HG03342 (cell line): ENCODE results near the gene FPR2.
"Not testable (repeated sequence)": the region's sequence is repeated elsewhere in the genome, so short reads cannot be mapped to it uniquely, and the experiment has no call there.

ENCODE experiments used
- ATAC-seq: cut with Tn5 transposase; IDR thresholded peaks from one replicate; pipeline ENCODE4 v1.9.1; 2021; ENCODE audit warnings: mild to moderate bottlenecking, moderate library complexity; ENCODE audit not compliant: unreplicated experiment

The FPR2 gene, protein sequence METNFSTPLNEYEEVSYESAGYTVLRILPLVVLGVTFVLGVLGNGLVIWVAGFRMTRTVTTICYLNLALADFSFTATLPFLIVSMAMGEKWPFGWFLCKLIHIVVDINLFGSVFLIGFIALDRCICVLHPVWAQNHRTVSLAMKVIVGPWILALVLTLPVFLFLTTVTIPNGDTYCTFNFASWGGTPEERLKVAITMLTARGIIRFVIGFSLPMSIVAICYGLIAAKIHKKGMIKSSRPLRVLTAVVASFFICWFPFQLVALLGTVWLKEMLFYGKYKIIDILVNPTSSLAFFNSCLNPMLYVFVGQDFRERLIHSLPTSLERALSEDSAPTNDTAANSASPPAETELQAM

DNA sequence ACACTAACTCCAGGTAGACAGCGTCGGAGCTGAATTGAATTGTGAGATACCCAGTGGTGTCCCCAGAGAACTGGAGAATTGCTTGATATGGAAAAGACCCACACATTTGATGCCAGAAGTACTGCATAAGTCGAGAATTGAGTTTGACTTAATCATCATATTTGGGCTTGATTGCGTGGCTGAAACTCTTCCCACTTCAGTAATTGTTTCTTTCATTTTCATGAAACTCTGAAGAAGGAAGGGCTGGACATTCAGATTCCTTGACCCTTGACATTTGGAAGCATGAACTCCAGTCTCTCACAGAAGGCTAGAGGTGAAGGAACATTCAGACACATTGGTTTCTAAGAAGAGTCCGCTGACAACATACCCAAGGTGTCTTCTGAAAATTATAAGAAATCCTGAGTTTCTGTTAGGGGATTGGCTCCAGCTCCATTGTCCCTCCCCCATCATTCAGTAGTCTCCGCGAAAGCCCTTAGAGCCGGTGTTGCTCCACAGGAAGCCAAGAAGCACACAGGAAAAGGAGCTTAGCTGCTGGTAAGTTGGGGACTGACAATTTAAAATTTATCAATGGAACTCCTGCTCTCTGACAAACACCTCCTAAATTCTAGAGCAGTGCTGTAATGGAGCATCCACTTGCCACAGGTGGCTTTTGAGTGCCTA is at the start of gene FPR2:
Gene FPR2 (plus strand): TSS at position 484 of the 660 bp plus-strand sequence. CDS start 7,479 bp downstream, outside the sequence.
- ATAC-seq, result no peak

DNA sequence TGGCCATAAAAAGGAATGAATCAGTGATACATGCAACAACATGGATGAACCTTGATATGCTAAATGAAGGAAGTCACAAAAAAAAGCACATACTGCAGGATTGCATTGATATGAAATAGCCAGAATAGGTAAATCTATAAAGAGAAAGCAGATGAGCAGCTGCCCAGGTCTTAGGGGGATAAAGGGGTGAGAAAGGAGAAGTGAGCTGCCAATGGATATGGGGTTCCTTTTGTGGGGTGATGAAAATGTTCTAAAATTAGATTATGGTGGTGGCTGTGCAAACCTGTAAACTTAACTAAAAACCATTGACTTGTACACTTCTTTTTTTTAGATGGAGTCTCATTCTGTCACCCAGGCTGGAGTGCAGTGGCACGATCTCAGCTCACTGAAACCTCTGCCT is 49.3 kb upstream of the FPR2 start:
- ATAC-seq, result no peak

DNA sequence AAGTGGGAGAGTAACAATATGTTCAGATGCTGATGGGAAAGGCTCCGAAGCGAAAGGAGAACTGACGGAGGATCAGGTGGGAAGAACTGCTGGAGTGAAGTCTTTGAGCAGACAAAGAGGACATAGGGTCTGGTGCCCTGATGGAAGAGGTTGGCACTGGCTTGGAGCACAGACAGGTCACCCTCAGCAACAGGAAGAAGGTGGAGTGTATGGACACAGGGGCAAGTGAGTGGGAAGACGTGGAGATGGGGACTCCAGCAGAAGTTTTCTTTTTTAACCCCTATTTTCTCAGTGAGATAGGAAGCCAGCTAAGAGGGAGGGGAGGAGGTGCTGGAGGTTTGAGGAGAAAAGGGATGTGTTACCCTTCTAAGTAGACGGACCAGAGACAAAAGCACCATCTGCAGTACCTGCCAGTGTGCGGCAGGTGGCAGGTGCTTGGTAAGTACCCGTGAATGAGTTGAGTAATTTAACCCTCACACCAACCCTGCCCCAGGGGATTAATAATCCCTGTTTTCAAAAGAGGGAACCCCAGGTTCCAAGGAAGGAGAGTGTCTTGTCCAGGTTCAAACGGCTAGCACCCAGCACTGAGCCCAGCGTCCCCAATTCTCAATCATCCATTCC is 48.4 kb upstream of the FPR2 start:
- no peak for ATAC-seq

DNA sequence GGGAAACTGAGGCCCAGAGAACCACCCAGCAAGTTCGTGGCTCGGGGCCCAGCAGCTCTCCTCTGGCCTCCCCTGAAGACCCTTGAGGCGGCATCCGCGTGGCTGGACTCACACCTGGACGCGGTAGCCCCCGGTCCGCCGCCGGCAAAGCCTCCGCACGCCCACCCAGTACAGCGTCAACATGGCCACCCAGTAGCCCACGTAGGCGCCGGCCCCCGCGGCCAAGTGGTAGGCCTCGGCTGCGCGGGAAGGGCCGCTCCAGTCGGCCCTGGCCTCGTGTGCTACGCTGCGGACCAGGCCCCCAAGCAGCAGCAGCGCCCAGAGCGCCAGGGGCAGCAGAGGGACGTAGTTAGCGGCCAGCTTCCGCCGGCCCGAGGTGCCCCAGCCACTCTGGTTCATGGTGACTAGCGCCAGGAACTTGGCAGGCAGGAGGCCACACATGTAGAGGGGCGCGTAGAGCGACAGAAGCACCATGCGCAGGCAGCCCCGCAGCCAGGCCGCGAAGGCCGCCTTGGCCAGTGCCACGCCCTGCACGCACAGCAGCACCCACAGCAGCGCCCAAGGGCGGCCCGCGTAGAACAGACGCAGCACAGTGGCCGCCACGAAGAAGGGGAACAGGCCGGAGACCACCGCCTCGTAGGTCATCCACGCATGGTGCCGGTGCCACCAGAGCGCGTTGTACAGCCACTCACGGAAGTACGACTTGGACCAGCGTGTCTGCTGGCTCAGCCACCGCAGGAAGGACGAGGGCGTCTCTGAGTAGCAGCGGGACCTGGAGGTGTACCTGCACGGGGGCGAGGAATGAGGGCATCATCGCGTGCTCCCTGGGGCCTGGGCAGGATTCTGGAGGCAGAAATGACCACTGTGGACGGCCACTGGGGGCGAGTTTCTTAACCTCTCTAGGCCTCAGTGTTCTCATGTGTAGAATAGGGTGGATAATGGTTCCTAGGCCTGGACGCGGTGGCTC is 47.4 kb upstream of the FPR2 start:
- no peak for ATAC-seq

DNA sequence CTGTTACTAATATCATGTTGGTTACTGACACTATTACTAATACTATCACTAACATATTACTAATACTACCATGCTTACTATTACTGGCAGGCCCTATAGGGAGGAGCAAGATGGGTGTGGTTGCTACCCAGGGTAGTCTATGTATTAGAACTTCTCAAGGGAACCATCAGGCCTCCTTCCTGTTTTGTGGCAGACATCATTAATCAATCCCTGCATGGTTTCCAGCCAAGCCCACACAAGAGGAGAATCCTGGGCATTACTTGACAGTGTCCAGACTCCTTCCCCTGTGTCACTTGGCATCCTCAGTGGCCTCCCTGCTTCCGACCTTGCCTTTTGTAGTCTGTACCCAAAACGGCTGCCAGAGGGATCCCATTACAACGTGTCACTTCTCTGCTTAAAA is 46.1 kb upstream of the FPR2 start:
- ATAC-seq, result no peak

DNA sequence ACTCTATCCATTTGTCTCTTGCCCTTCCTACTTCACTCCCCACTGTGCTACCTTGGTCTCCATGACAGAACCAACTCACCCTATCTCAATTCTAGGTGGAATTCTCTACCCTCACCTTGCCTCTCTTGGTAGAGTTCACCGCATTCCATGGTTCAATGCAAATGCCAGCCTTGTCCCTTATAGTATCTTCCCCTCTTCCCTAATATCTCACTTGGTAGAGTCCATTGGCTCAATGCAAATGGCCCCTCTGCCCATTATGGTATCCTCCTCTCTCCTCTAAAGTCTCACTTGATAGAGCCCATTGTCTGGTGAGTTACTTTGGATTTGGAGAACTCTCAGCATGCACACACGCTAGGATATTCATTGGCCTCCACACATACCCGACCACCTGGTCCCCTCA is 45.1 kb upstream of the FPR2 start:
- no peak for ATAC-seq

DNA sequence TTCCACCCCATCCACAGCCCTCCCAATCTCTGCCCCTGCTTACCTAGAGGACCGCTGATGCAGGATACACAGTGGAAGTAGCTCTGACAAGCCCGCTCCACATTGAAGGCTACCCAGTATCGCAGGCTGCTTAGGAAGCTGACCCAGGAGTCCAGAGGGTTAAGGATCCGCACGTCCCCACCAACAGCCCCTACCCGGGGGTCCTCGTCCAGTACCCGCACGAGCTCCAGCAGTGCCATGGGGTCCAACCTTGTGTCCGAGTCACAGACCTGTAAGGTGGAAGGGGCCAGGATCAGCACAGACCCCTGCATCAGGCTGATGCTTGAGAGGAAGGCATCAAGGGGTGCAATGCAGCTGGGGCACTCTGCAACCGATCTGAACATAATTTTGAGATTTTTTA is 44.1 kb upstream of the FPR2 start:
- ATAC-seq, result no peak

DNA sequence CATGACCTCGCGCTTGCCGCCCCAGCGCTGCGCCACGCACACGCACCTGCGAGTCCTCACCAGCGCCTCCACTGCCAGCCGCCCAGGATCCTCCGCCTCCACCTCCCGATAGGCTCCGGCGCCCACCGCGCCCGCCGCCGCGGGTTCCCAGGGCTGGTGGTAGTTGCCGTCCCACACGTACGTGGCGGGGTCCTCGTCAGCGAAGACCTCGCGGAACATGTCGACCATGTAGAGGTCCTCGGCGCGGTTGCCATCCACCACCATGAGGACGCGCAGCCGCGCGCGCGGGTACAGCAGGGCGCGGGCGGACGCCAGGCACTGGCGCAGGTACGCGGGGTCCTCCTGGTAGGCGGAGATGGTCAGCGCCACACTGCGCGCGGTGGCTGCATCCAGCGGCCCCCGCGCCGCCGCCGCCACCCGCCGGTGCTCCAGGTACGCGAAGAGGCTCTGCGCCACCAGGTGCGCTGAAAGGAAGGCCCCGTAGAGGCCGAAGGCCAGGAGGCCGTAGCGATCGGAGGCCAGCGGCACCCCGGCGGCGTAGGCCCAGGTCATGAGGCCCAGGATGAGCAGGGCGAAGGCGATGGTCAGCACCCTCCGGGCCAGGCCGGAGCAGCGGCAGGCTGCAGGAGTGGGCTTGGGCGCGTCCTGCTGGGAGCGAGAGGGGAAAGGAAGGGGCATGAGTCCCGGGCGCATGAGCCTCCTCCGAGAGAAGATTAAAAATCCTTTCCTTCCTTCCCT is 41.6 kb upstream of the FPR2 start:
- ATAC-seq, result no peak

DNA sequence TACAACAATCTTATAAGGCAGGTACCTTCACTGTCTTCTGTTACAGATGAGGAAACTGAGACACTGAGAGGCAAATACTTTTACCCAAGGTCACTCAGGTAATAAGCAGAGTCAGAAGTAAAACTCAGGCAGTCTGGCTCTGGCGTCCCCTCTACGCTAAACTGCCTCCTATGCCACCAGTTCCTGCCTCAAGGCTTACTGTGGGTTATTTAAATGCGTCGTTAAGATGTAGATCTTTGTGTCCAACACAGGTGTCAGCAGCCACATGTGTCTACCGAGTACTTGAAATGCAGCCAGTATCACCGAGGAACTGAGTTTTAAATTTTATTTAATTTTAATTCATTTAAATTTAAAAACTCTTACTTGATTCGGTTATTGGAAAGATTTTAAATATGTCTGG is 39.1 kb upstream of the FPR2 start:
- no peak for ATAC-seq

DNA sequence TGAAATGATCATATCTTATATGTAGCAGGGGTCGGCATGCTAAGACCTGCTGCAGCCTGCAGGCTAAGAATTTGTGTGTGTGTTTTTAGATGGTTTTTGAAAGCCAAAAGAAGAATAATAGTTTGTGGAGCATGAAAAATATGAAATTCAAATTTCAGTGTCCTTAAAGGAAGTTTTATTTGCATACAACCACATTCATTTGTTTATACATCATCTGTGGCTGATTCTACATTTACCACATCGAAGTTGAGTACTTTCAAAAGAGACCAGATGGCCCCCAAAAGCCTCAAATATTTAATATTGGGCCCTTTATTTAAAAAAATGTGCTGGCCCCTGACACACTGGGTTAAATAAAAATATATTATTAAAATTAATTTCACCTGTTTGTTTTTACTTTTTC is 38.5 kb upstream of the FPR2 start:
- ATAC-seq, result no peak

DNA sequence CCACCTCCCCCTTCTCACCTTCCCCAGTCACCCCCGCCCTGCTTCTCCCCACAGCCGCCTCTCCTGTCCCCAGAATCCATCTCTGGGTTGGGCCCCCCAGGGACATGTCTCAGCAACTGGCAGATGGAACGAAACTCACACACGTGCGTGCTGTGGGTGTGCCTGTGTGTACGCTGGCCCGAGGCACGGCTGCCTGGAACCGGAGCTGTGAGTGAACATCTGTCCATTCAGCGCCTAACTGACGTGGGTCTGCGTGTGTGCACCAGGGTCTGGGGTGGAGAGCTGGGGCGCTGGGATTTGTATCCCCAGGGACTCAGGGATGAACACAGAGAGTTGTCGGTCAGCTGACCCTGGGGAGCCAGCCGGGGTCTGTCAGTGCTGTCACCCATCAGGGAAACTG is 36.4 kb upstream of the FPR2 start:
- ATAC-seq, result no peak

DNA sequence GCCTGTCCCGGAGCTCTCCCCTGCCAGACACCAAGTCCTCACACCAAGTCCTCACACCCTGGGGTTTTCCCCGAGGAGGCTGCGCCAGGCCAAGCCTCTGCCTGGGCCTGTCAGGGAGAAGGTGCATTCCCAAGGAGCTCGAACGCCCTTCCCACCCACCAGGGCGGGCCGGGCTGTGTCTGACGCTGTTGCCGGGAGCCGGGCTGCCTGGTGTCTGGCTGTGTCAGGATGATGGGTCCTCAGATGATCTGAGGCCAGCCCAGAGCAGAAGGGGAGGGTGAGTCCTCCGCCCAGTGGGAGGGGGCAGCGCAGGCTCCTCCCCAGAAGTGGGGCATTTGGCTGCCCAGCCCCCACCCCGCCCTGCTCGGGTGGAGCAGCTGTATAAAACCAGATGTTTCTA is 34.9 kb upstream of the FPR2 start:
- no peak for ATAC-seq

DNA sequence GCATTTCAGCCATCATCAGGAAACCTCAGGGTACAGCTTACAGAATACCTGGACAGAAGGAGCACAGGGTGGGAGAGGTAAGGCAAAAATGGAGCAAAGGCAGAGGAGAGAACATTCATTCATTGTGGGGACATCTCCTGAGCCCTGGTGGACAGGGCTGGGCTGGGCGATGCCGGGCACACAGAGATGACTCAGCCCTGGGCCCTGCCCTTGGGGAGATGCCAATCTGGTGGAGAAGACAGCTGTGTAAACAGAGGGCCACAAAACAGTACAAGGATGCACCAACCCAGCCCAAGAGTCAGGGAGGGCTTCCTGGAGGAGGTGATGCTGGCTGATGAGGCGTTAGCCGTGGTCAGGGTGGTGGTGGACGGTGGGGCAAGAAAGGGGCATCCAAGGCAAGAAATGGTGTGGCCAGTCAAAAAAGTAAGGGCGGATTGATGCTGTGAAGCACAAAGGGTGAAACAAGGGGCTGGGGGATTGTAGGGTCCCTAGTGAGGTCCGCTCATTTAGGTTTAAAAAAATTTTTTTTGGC is 33.6 kb upstream of the FPR2 start:
- no peak for ATAC-seq

DNA sequence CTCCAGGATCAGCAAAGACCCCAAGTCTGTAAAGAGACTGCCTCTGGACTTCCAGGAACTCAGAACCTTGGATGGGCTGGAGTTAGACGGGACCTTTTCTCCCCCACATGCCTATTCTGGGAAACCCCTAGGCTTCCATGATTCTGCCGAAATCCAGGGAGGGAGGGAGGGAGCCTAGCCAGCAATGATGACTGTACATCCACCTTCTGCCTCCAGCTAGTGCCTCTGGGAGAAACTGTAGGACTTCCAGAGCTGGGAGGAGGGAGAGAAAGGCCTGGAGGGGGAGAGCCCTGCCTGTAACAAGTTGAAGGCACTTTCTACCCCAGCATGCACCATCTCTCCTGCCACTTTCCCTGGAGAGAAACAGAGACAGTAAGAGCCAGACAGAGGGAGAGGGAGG is 31.2 kb upstream of the FPR2 start:
- ATAC-seq, result no peak

DNA sequence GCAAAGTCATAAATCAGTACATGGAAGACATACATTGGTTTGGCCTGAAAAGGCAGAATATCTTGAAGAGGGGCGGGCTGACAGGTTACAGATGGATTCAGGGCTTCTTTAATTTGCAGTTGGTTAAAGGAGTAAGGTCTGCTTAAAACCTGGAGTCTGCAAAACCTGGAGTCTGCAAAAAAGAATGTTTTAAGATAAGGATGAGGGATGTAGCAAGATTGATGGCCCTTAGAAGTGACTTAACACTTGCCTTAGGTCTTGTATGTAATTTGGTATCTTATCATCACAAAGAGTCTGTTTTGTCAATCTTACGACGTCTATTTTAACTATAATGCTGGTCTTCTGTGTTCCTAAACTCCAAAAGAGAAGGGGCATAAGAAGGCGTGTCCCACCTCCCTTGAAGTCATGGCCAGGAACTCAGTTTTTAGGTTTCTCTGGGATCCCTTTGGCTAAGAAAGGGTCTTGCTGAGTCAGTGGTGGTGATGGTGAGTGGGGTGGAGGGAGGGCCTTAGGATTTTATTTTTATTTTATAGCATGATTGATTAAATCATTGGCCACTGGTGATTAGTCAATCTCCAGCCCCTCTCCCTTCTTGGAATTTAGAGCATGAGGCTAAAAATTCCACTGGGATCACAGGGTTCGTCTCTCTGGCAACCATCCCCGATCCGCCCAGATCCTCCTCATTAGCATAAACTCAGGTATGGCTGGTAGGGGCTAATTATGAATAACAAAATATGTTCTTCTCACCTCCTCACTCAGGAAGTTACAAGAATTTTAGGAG is 27.0 kb upstream of the FPR2 start:
- ATAC-seq, result no peak

DNA sequence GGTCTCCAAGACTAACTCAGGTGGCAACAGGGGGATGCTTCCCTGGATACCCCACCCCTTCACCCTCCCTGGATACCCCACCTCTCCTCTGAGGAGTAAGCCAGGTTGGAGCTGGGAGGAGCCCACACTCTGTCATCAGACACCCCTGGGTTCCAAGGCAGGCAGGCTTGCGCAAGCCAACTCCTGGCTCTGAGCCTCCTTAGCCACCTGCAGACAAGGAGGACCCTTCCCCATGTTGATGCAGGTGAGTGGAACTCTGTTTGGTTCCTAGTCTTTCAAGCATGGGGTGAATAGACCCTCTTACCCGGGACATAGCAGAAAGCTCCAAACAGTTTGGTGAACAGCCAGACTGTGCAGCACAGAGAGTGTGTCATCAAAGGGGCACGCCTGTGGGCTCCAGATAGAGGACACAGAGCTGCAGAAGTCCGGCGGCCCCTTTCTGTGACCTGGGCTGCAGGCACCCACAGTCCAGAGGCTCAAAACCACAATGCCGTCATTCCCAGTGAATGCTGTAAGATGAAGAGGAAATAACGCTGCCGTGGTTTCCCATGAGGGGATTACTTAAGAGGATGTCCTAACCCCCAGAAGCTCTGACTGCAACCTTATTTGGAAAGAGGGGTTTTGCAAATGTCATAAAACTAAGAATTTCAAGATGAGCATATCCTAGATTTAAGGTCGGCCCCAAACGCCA is 25.1 kb upstream of the FPR2 start:
- no peak for ATAC-seq

DNA sequence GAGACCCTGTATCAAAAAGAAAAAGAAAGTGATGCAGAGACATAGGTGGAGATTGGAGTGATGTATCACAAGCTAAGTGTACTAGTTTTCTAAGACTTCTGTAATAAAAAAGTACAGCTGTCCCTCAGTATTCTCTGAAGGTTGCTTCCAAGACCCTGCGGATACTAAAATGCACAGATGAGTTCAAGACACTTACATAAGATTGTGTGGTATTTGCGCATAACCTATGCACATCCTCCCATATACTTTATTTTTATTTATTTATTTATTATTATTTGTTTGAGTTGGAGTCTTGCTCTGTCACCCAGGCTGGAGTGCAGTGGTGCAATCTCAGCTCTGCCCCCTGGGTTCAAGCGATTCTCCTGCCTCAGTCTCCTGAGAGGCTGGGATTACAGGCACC is 23.6 kb upstream of the FPR2 start:
- no peak for ATAC-seq

DNA sequence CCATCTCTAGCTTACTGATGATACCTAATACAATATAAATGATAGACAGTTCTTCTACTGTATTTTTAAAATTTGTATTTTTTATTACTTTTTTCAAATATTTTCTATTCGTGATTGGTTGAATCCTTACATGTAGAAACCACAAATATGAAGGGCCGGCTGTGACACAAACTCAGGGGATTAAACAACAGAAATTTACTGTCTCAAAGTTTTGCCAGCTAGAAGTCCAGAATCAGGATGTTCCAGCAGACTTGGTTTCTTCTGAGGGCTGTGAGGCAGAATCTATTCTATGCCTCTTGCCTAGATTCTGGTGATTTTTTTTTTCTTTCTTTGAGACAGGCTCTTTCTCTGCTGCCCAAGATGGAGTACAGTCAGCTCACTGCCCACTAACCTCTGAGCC is 23.1 kb upstream of the FPR2 start:
- ATAC-seq, result no peak

DNA sequence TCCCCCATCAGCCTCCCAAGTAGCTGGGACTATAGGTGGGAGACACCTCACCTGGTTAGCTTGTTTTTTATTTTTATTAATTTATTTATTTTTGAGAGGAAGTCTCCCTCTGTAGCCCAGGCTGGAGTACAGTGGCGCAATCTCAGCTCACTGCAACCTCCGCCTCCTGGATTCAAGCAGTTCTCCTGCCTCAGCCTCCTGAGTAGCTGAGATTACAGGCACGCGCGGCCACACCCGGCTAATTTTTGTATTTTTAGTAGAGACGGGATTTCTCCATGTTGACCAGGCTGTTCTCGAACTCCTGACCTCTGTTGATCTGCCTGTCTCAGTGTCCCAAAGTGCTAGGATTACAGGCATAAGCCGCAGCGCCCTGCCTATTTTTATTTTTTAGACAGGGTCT is 22.5 kb upstream of the FPR2 start:
- ATAC-seq, result not testable (repeated sequence)
